Stimulated activated CD4-positive, alpha-beta T cell treated with anti-CD3 and anti-CD28 coated beads, Interleukin-1b, Interleukin-23, amount 100 ng/mL, for 24 hours (primary cell): ENCODE measurements around the gene DDX39B.
"Not testable (repeated sequence)": the region's sequence is repeated elsewhere in the genome, so short reads cannot be mapped to it uniquely, and the experiment has no call there.

Experiments
- DNase-seq, 4 experiments: peaks; one replicate each; pipeline ENCODE4 v3.0.0-alpha.2; 2020; ENCODE audit warnings: low read depth in 4 of 4, low spot score in 1 of 4

The DDX39B gene

DNA sequence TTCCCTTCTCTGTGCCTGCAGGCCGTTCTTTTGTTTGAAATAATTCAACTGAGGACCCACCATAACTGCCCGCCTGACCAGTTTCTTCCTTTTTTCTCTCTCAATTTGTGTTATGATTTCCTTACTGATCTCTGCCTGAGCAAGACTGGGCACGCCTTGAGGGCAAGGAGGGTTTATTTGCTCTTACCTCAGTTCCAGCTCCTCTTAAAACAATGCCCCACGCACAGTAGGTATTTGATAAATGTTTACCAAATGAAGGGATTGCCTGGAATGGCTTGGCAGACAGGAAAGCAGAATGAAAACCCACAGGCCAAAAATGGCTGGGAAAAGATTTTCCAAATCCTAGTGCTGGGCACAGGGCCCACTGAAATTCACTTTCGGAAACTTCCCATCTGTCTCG, 54.1 kb downstream of the DDX39B start:
- DNase-seq, result not testable (repeated sequence)

DNA sequence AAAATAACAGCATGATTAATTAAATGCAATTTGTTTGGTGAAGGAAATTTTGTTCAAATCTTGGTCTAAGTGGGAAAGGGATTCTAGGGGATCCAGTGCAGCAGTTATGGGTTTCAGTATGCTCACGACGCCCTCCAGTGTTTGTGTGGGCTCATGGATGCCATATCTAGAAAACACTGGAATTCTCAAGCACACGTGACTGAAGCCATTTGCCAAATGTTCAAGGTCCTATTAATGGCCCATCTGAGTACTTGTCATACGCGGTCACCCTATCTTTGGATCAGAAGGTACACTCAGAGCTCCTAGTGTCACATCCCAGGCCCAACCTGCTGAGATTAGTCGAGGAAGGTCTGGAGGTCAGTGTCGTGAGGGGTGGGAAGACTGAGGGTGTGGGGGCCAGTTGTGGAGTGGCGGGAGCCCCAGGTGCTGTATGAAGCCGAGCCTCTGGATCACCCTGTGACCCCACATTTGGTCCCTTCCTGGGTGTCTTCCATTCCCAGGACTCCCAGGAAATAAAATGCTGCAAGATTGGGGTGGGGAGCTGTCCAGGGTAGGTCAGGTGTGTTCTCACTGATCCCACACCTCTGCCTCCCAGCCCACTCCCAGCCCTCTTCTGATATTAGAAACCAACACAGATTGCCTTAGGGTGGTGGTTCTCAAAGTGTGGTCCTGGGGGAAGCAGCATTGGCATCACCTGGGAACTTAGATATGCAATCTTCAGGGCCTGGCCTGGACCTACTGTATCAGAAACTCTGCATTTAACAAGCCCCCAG, 55.6 kb downstream of the DDX39B start:
- DNase-seq, result not testable (repeated sequence)

DNA sequence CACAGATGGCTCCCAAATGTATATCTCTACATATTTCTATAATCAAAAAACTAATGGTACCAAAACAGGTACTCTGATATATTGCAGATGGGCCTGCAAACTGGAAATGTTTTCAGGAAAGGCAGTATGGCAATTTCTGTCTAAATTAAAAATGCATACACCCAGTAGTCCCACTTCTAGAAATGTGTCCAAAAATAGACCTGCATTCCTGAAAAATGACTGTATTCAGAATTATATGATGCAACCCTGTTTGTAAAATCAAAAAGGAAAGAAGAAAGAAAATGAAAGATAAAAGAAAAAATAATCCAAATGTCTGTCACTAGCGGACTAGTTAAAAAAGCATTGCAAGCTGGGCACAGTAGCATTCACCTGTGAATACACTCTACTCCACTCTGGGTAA, 56.7 kb downstream of the DDX39B start:
- DNase-seq, result no peak

DNA sequence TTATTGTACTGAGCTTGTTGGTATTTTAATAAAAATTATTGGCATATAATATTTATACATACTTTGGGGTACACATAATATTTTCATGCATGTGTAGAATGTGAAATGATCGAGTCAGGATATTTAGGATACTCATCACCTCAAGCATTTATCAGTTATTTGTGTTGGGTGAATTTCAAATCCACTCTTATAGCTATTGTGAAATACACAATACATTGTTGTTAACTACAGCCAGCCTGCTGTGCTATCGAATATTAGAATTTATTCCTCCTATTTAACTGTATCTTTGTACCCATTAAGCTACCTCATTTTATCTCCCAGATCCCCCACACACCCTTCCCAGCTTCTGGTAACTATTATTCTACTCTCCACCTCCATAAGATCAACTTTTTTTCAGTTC, 58.4 kb downstream of the DDX39B start:
- no peak for DNase-seq

DNA sequence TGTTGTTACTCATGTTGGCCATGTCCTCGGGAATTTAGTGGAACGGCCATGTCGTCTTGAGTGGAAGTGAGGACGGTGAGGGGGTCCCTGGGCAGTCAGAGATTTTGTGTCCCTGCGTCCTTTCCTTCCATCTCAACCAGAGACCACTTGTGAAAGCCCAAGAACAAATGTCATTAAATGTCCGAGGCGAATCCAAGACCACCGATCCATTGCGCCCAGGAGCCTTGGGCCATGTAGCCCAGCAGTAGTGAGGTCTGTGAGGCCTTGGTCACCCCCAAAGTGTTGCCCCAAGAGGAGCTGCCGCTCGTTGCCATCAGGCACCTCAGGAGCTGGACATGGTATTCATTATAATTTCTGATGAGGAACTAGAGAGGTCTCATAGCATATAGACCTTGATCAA, 61.2 kb downstream of the DDX39B start:
- DNase-seq, result no peak
